ENCODE data around the gene ZBP1.

DNA sequence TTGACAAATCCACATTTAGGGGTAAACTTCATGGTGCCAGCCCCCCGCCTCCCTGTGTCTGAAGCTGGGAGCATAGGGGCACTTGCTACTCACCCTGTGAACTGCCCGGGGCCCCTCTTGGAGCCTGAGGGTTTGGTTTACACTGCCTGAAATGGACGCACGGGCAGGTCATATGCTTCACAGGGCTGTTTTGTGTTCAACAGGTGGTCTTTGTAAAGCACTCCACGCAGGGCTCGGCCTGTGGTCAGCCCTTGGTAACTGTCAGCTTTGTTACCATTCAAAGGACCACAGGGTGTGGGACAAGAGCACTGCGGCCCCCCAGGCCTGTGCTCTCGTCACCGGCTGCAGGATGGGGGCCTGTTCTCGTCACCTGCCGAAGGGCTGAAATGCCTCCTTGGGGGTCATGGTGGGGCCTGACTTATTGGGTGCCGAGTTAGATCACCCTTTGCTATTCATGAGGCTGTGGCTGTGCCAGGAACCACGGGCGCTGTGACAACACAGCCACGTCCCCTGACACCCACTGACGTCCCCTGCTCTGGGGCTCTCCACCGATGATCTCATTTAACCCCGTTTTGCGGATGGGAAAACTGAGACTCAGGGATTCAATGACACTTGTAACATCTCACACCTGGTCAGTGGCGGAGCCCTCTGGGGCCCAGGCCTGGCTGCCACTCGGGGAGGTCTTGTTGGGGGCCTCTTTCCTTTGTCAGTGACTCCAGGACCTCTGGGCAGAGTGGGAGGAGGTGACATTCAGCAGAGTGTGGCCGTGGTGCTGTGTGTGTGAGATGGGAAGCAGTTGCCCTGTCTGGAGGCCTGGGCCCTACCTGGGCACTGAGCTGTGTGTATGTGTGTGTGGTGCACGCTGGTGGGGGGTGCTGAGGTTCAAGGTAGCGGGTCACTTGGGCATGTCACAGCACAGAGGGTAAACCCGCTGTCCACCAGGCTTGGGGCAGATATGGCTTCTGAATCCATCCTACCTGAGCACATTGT is 24.9 kb downstream of the ZBP1 start:
- TF ChIP-seq, protein P1, sequence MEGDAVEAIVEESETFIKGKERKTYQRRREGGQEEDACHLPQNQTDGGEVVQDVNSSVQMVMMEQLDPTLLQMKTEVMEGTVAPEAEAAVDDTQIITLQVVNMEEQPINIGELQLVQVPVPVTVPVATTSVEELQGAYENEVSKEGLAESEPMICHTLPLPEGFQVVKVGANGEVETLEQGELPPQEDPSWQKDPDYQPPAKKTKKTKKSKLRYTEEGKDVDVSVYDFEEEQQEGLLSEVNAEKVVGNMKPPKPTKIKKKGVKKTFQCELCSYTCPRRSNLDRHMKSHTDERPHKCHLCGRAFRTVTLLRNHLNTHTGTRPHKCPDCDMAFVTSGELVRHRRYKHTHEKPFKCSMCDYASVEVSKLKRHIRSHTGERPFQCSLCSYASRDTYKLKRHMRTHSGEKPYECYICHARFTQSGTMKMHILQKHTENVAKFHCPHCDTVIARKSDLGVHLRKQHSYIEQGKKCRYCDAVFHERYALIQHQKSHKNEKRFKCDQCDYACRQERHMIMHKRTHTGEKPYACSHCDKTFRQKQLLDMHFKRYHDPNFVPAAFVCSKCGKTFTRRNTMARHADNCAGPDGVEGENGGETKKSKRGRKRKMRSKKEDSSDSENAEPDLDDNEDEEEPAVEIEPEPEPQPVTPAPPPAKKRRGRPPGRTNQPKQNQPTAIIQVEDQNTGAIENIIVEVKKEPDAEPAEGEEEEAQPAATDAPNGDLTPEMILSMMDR (IDR thresholded peaks at IDR 0.05): no peak
- TF ChIP-seq POLR2A (IDR thresholded peaks at IDR 0.05) (no peak), POLR2AphosphoS5 (IDR thresholded peaks at IDR 0.05) (no peak)

Measured in breast epithelium (tissue), 3 donors.